Keratinocyte (primary cell): Measurements from ENCODE around the gene TICRR.

Experiments used
- CTCF ChIP-seq, 3 experiments: IDR thresholded peaks in 1 of 3; conservative IDR thresholded peaks in 1 of 3; optimal IDR thresholded peaks in 1 of 3; 2 replicates in 2 of 3; 3 replicates in 1 of 3; pipeline versions ENCODE3 to v1.5.1; 2011; ENCODE audit warnings: low read length in 3 of 3, mild to moderate bottlenecking in 3 of 3, moderate library complexity in 2 of 3, control low read depth in 1 of 3, inconsistent platforms in 1 of 3; ENCODE audit not compliant: insufficient read depth in 2 of 3; ENCODE audit errors: extremely low read depth in 1 of 3
- EZH2 ChIP-seq: IDR thresholded peaks from one replicate; pipeline ENCODE4 v1.6.1; 2012; ENCODE audit warnings: inconsistent platforms, mild to moderate bottlenecking, low read length, moderate library complexity

GRCh38 chr15:89611317-89611716 is 36.0 kb downstream of the TICRR start:
- no peak for TF ChIP-seq CTCF (optimal IDR thresholded peaks at IDR 0.05 in 1 of 3, IDR thresholded peaks at IDR 0.05 in 1 of 3, conservative IDR thresholded peaks at IDR 0.05 in 1 of 3; ENCODE audit: extremely low read depth in 1 of 3, insufficient read depth in 2 of 3, low read length in 3 of 3)
- no peak for TF ChIP-seq EZH2
